HG02938 (cell line): ENCODE data around the gene ZNF280A.
A peak's percentile ranks its signal among the peaks of the same experiment; 100 is the strongest.
"Not testable (repeated sequence)": the region's sequence is repeated elsewhere in the genome, so short reads cannot be mapped to it uniquely, and the experiment has no call there.

Experiments used
- ATAC-seq: cut with Tn5 transposase; IDR thresholded peaks from one replicate; pipeline ENCODE4 v1.9.1; 2021; ENCODE audit warnings: mild to moderate bottlenecking, moderate library complexity; ENCODE audit not compliant: unreplicated experiment

Gene ZNF280A

GRCh38 chr22:22514431-22514830 is 5.6 kb downstream of the ZNF280A start:
- ATAC-seq = not testable (repeated sequence)

- no peak for ATAC-seq
These were observed 6.5 kb downstream of the ZNF280A start for GRCh38 chr22:22513619-22514018.

- ATAC-seq = no peak
These were observed 7.1 kb downstream of the ZNF280A start for GRCh38 chr22:22512951-22513350.

- not testable (repeated sequence) for ATAC-seq
These were observed 9.2 kb downstream of the ZNF280A start for GRCh38 chr22:22510833-22511232.

GRCh38 chr22:22509912-22510311 is 10.2 kb downstream of the ZNF280A start:
- ATAC-seq = not testable (repeated sequence)

- peak; percentile 84 for ATAC-seq
These were observed 11.5 kb downstream of the ZNF280A start, which contains the start of gene ZNF280B for GRCh38 chr22:22508274-22509176. Gene ZNF280B (minus strand): TSS chr22:22508742. CDS start chr22:22489398, 19,344 bp downstream.

GRCh38 chr22:22507743-22508273 is 12.3 kb downstream of the ZNF280A start:
- no peak for ATAC-seq

GRCh38 chr22:22506736-22507135 is 13.3 kb downstream of the ZNF280A start:
- ATAC-seq = no peak

- no peak for ATAC-seq
These were observed 21.8 kb downstream of the ZNF280A start for GRCh38 chr22:22498267-22498666.

- not testable (repeated sequence) for ATAC-seq
These were observed 28.5 kb downstream of the ZNF280A start for GRCh38 chr22:22491589-22491988.

GRCh38 chr22:22488736-22489135 is 31.3 kb downstream of the ZNF280A start:
- no peak for ATAC-seq

GRCh38 chr22:22487869-22488597 is 32.0 kb downstream of the ZNF280A start:
- no peak for ATAC-seq

GRCh38 chr22:22487059-22487458 is 33.0 kb downstream of the ZNF280A start:
- ATAC-seq = no peak

- ATAC-seq = no peak
These were observed 33.8 kb downstream of the ZNF280A start for GRCh38 chr22:22486132-22486899.

GRCh38 chr22:22485524-22485923 is 34.5 kb downstream of the ZNF280A start:
- ATAC-seq = no peak

GRCh38 chr22:22484023-22484422 is 36.0 kb downstream of the ZNF280A start:
- no peak for ATAC-seq

- no peak for ATAC-seq
These were observed 39.1 kb downstream of the ZNF280A start for GRCh38 chr22:22480940-22481339.

- ATAC-seq = no peak
These were observed 40.0 kb downstream of the ZNF280A start for GRCh38 chr22:22479999-22480532.

- no peak for ATAC-seq
These were observed 41.0 kb downstream of the ZNF280A start for GRCh38 chr22:22479116-22479515.

- ATAC-seq = no peak
These were observed 41.6 kb downstream of the ZNF280A start for GRCh38 chr22:22478470-22478869.
